ENCODE results near the gene ALK.

- TF ChIP-seq CTCF (IDR thresholded peaks at IDR 0.05; ENCODE audit: low read length) (no peak), EZH2 (optimal IDR thresholded peaks at IDR 0.05; ENCODE audit: low read depth, low read length) (no peak), EZH2phosphoT487 (IDR thresholded peaks at IDR 0.05; ENCODE audit: low read length) (no peak)
Observed at GRCh38 chr2:29201979-29202378, 719.4 kb downstream of the ALK start.
